Endometrial microvascular endothelial cells (primary cell): ENCODE measurements around the gene ARHGDIA. TPM values are rescaled to one million over a fixed set of nuclear protein-coding genes. Genes with fewer than 3 reads are reported as not detected.

Experiments used
- in situ Hi-C: cut with HindIII; loops from 2 replicates; pipeline ENCODE4 v1.10.0; 2017; ENCODE audit warnings: low sequenced_read_pairs, low pct_unique_long_range_greater_than_20kb; ENCODE audit errors: inconsistent ontology term
- total RNA-seq: library from RNA; depleted of rRNA; stranded (reverse); fragments of >200 nt; gene quantifications from one replicate; pipeline ENCODE4 v1.2.3, GENCODE V29; 2015; ENCODE audit errors: inconsistent ontology term

Gene ARHGDIA
- total RNA-seq, 1 donor from 2014 or later, result 471 TPM

- in situ Hi-C loops, result no loop called here
Measured at GRCh38 chr17:81833921-81834830, 37.0 kb downstream of the ARHGDIA start.

- in situ Hi-C loops, result no loop called here
Measured at GRCh38 chr17:81833160-81833920, 37.8 kb downstream of the ARHGDIA start, which contains the start of gene MCRIP1. Gene MCRIP1, minus strand, starts transcription at chr17:81833291. Its CDS starts 8,785 bp downstream, at chr17:81824506.

GRCh38 chr17:81832608-81833159, 38.5 kb downstream of the ARHGDIA start:
- in situ Hi-C loops, result no loop called here

- in situ Hi-C loops, result no loop called here
Measured at GRCh38 chr17:81831957-81832607, 39.1 kb downstream of the ARHGDIA start.

GRCh38 chr17:81831563-81831956, 39.6 kb downstream of the ARHGDIA start:
- in situ Hi-C loops, result no loop called here

GRCh38 chr17:81829858-81830257, 41.3 kb downstream of the ARHGDIA start:
- in situ Hi-C loops, result no loop called here

- in situ Hi-C loops, result no loop called here
Measured at GRCh38 chr17:81828656-81829055, 42.5 kb downstream of the ARHGDIA start.

GRCh38 chr17:81825841-81826466, 45.2 kb downstream of the ARHGDIA start:
- in situ Hi-C loops, result no loop called here

- in situ Hi-C loops, result no loop called here
Measured at GRCh38 chr17:81824595-81824994, 46.5 kb downstream of the ARHGDIA start.

GRCh38 chr17:81823820-81824550, 47.2 kb downstream of the ARHGDIA start:
- in situ Hi-C loops, result no loop called here

GRCh38 chr17:81822996-81823819, 47.9 kb downstream of the ARHGDIA start:
- in situ Hi-C loops, result no loop called here

GRCh38 chr17:81822312-81822637, 48.9 kb downstream of the ARHGDIA start:
- in situ Hi-C loops, result no loop called here

GRCh38 chr17:81821603-81822311, 49.4 kb downstream of the ARHGDIA start:
- in situ Hi-C loops, result no loop called here

GRCh38 chr17:81821147-81821546, 50.0 kb downstream of the ARHGDIA start:
- in situ Hi-C loops, result no loop called here

- in situ Hi-C loops, result no loop called here
Measured at GRCh38 chr17:81819708-81820107, 51.4 kb downstream of the ARHGDIA start.

GRCh38 chr17:81817758-81818147, 53.4 kb downstream of the ARHGDIA start:
- in situ Hi-C loops, result no loop called here
